CD14-positive monocyte (primary cell): ENCODE data around the gene PLEKHN1. TPM values are rescaled to one million over a fixed set of nuclear protein-coding genes. Genes with fewer than 3 reads are reported as not detected.
A peak's percentile ranks its signal among the peaks of the same experiment; 100 is the strongest.

ENCODE experiments used
- DNase-seq, 3 donors: peaks; one replicate each; pipeline ENCODE4 v3.0.0-alpha.2; 2011 to 2022
- H2AFZ ChIP-seq: 2 replicates; pipeline ENCODE4 v1.6.0; 2012; ENCODE audit warnings: mild to moderate bottlenecking, low read depth, low read length, inconsistent platforms; ENCODE audit not compliant: insufficient read depth, poor library complexity, severe bottlenecking
- H3K27ac ChIP-seq, 2 donors: 1 replicate in 1 of 2; 2 replicates in 1 of 2; pipeline ENCODE4 v1.5.1; 2012 to 2013; ENCODE audit warnings: low read length in 2 of 2, control low read depth in 1 of 2, inconsistent platforms in 1 of 2, low read depth in 1 of 2, mild to moderate bottlenecking in 1 of 2
- H3K27me3 ChIP-seq, 2 donors: one replicate each; pipeline versions ENCODE4 v1.6.0 to v1.6.1; 2011 to 2013; ENCODE audit warnings: low read length in 2 of 2; ENCODE audit not compliant: control insufficient read depth in 2 of 2, insufficient read depth in 2 of 2
- H3K36me3 ChIP-seq, 2 donors: replicated peaks in 1 of 2; 1 replicate in 1 of 2; 2 replicates in 1 of 2; pipeline versions ENCODE4 v1.5.1 to v1.6.1; 2012 to 2013; ENCODE audit warnings: low read length in 2 of 2, control low read depth in 1 of 2, inconsistent platforms in 1 of 2, mild to moderate bottlenecking in 1 of 2; ENCODE audit not compliant: insufficient read depth in 2 of 2, control insufficient read depth in 1 of 2
- H3K4me1 ChIP-seq, 2 donors: 1 replicate in 1 of 2; 2 replicates in 1 of 2; pipeline versions ENCODE4 v1.5.1 to v1.6.1; 2012 to 2013; ENCODE audit warnings: low read length in 2 of 2, control low read depth in 1 of 2, inconsistent platforms in 1 of 2, mild to moderate bottlenecking in 1 of 2, moderate library complexity in 1 of 2; ENCODE audit not compliant: insufficient read depth in 2 of 2, control insufficient read depth in 1 of 2
- H3K4me2 ChIP-seq: replicated peaks from 2 replicates; pipeline ENCODE3; 2012; ENCODE audit warnings: low read length, moderate library complexity, mild to moderate bottlenecking; ENCODE audit not compliant: poor library complexity, severe bottlenecking; ENCODE audit errors: extremely low read depth
- H3K4me3 ChIP-seq, 3 experiments: fragments of 200-600 bp in 1 of 3; sonication (generic) in 1 of 3; replicated peaks in 1 of 3; 1 replicate in 2 of 3; 2 replicates in 1 of 3; pipeline ENCODE4 v1.5.1; 2011 to 2013; ENCODE audit warnings: low read length in 3 of 3, mild to moderate bottlenecking in 3 of 3, control low read depth in 2 of 3, low read depth in 2 of 3, inconsistent platforms in 1 of 3, moderate library complexity in 1 of 3
- H3K79me2 ChIP-seq: 2 replicates; pipeline ENCODE4 v1.6.0; 2012; ENCODE audit warnings: mild to moderate bottlenecking, control low read depth, inconsistent platforms, low read length, moderate library complexity; ENCODE audit not compliant: insufficient read depth
- H3K9ac ChIP-seq: 2 replicates; pipeline ENCODE4 v1.6.0; 2017; ENCODE audit warnings: low read length, mild to moderate bottlenecking; ENCODE audit not compliant: insufficient read depth, poor library complexity, severe bottlenecking
- H3K9me3 ChIP-seq, 2 donors: replicated peaks in 1 of 2; 1 replicate in 1 of 2; 2 replicates in 1 of 2; pipeline versions ENCODE4 v1.5.1 to v1.6.1; 2012 to 2013; ENCODE audit warnings: low read length in 2 of 2, control low read depth in 1 of 2; ENCODE audit not compliant: control insufficient read depth in 1 of 2, insufficient read depth in 1 of 2
- H4K20me1 ChIP-seq: 2 replicates; pipeline ENCODE4 v1.6.0; 2012; ENCODE audit warnings: mild to moderate bottlenecking, low read length, control low read depth, moderate library complexity; ENCODE audit not compliant: insufficient read depth
- H3K27ac Mint-ChIP-seq, 7 donors: one replicate each; pipeline ENCODE4 v1.8.0; 2020; ENCODE audit warnings: mild to moderate bottlenecking in 7 of 7, mixed read lengths in 7 of 7, moderate library complexity in 6 of 7, inconsistent platforms in 2 of 7
- H3K27me3 Mint-ChIP-seq, 3 donors: one replicate each; pipeline ENCODE4 v1.8.0; 2021 to 2022; ENCODE audit warnings: low read depth in 3 of 3, mild to moderate bottlenecking in 3 of 3, mixed read lengths in 3 of 3, moderate library complexity in 3 of 3, inconsistent platforms in 1 of 3
- H3K36me3 Mint-ChIP-seq, 2 donors: one replicate each; pipeline ENCODE4 v1.8.0; 2020; ENCODE audit warnings: mixed read lengths in 2 of 2, inconsistent platforms in 1 of 2, mild to moderate bottlenecking in 1 of 2
- H3K4me1 Mint-ChIP-seq: one replicate; pipeline ENCODE4 v1.8.0; 2020; ENCODE audit warnings: mild to moderate bottlenecking, mixed read lengths
- H3K4me3 Mint-ChIP-seq, 2 donors: one replicate each; pipeline ENCODE4 v1.8.0; 2020; ENCODE audit warnings: mild to moderate bottlenecking in 2 of 2, mixed read lengths in 2 of 2, moderate library complexity in 1 of 2
- H3K9me3 Mint-ChIP-seq, 7 donors: one replicate each; pipeline ENCODE4 v1.8.0; 2020 to 2022; ENCODE audit warnings: mixed read lengths in 7 of 7, mild to moderate bottlenecking in 6 of 7, moderate library complexity in 6 of 7, inconsistent platforms in 2 of 7
- CTCF ChIP-seq: fragments of 200-600 bp; IDR thresholded peaks from one replicate; pipeline ENCODE4 v1.8.0; 2022; ENCODE audit warnings: antibody characterized with exemption, mild to moderate bottlenecking
- WGBS: methylation state at CpG from one replicate; pipeline ENCODE4 v1.1.5; 2013; ENCODE audit warnings: missing lambda C conversion rate; ENCODE audit not compliant: insufficient coverage; 5-methylcytosine and 5-hydroxymethylcytosine counted together
- intact Hi-C, 2 donors: fragments of 100-400 bp; cut with micrococcal nuclease; formaldehyde crosslinking; loops; one replicate each; pipeline versions ENCODE4 v1.15.0 to v1.15.1; 2023
- polyA plus RNA-seq, 3 donors: library from polyadenylated mRNA; depleted of rRNA in 1 of 3; unstranded in 2 of 3; stranded (reverse) in 1 of 3; fragments of 300-500 nt in 2 of 3; fragments of >200 nt in 1 of 3; fragmentation: Illumina TruSeq in 2 of 3; gene quantifications; 1 replicate in 2 of 3; 2 replicates in 1 of 3; pipeline ENCODE4 v1.2.3, GENCODE V29; 2012 to 2021

PLEKHN1 gene
- polyA plus RNA-seq, 3 donors: 0.21 to 1.5 (median 0.62) TPM

DNA sequence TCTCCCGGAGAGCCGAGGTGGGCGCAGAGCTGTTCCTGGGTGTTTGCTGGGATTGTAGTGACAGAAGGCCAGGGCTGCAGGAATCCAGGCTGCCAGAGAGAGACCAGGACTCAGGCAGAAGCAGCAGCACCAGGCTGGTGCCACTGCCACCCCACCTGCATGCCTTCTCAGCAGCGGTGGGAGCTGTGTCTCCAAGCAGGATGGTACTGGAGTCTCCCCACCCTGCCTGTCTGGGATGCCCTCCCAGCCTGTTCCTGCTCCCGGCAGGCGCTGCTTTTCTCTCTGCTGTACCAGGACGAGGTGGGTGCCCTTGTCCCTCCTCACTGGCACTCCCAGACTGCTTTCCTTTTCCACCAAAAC, 38.1 kb downstream of the PLEKHN1 start:
- DNase-seq: no peak
- H3K27me3 Mint-ChIP-seq: peaks cover 56 to 87% (median 70%) of the 10 kb centered on the region in 3 donors
- Histone ChIP-seq H3K4me2 (no peak overlapping the region), H3K4me3 (no peak overlapping the region), H3K9me3 (peaks cover 0 to 5% of the 10 kb centered on the region in 2 donors), H4K20me1 (no peaks in the 10 kb centered on the region), H3K9ac (no peak overlapping the region), H3K4me1 (peaks cover 11 to 26% of the 10 kb centered on the region in 2 donors), H3K79me2 (no peaks in the 10 kb centered on the region), H3K27me3 (peaks cover 16 to 56% of the 10 kb centered on the region in 2 donors), H2AFZ (no peak overlapping the region), H3K27ac (no peak overlapping the region), H3K36me3 (no peaks in the 10 kb centered on the region)
- H3K4me1 Mint-ChIP-seq: peaks cover 22% of the 10 kb centered on the region
- 19% methylated on average over 5 of the region's 7 CpGs for WGBS
- TF ChIP-seq CTCF: no peak
- intact Hi-C loops: no loop called here
- H3K36me3 Mint-ChIP-seq: peaks cover 0 to 4% of the 10 kb centered on the region in 2 donors
- peak overlapping the region in 1 of 2 donors; percentile 75 for H3K4me3 Mint-ChIP-seq
- H3K27ac Mint-ChIP-seq: no peak overlapping the region
- peaks cover 2 to 23% (median 6%) of the 10 kb centered on the region in 7 donors for H3K9me3 Mint-ChIP-seq

GRCh38 chr1:1004780-1005697, 38.8 kb downstream of the PLEKHN1 start:
- peaks cover 2 to 23% (median 6%) of the 10 kb centered on the region in 7 donors for H3K9me3 Mint-ChIP-seq
- WGBS: under 1% methylated on average over 15 of the region's 21 CpGs
- Histone ChIP-seq H3K9me3 (peaks cover 0 to 5% of the 10 kb centered on the region in 2 donors), H3K79me2 (no peaks in the 10 kb centered on the region), H2AFZ (no peak overlapping the region), H3K4me3 (no peak overlapping the region), H3K4me1 (peaks cover 11 to 20% of the 10 kb centered on the region in 2 donors), H3K4me2 (no peak overlapping the region), H3K27ac (no peak overlapping the region), H3K27me3 (peaks cover 15 to 54% of the 10 kb centered on the region in 2 donors), H4K20me1 (no peaks in the 10 kb centered on the region), H3K36me3 (no peaks in the 10 kb centered on the region), H3K9ac (no peak overlapping the region)
- H3K27me3 Mint-ChIP-seq: peaks cover 55 to 86% (median 69%) of the 10 kb centered on the region in 3 donors
- H3K4me3 Mint-ChIP-seq: peak overlapping the region in 1 of 2 donors; percentile 75
- H3K36me3 Mint-ChIP-seq: peaks cover 0 to 4% of the 10 kb centered on the region in 2 donors
- no peak overlapping the region for H3K27ac Mint-ChIP-seq
- peaks cover 22% of the 10 kb centered on the region for H3K4me1 Mint-ChIP-seq
- DNase-seq: no peak
- intact Hi-C loops: no loop called here
- no peak for TF ChIP-seq CTCF
